Measurements from ENCODE around the gene CYB561D2.

Gene CYB561D2

GRCh38 chr3:50323614-50324199 is 27.0 kb upstream of the CYB561D2 start:
- no peak for DNase-seq (ENCODE audit: low read depth in 3 of 3)

DNA sequence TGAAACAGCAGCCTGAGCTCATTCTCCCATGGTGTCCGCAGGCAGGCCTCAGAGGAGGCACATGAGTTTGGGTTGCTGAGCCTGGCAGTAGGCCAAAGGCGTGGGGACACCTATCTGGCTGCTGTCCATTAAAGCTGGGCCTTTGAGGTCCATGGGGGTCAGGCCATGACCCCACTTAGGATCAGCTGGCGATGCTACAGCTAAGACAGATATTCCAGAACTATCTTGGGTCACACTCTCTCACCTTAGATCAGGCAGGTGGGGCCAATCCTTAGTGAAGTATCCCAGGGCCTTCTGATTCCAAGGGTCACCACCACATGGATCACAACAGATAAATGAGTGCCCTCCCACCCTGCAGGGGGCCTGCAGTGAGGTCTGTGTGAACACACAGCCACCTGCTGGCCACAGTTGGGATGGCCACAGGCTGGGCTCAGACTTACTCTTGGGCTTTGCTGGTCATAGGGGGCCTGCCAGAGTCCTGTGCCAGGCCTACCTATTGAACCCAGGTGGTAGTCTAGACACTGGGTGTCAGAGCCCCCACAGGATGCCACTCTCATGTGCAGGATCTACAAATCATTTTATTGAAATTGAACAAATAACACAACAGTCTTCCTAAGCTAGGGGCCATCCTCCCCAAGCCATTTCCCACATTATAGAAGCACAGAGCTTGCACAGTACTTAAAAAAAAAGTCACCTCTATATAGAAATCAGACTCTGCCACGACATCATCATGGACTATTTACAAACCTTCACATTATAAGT is 26.1 kb upstream of the CYB561D2 start:
- no peak for DNase-seq (ENCODE audit: low read depth in 3 of 3)

- DNase-seq (ENCODE audit: low read depth in 3 of 3), result no peak
These were observed 25.6 kb upstream of the CYB561D2 start for GRCh38 chr3:50325113-50325480.

- no peak for DNase-seq (ENCODE audit: low read depth in 3 of 3)
These were observed 25.0 kb upstream of the CYB561D2 start for GRCh38 chr3:50325497-50326181.

GRCh38 chr3:50326182-50326541 is 24.5 kb upstream of the CYB561D2 start:
- DNase-seq (ENCODE audit: low read depth in 3 of 3), result no peak

DNA sequence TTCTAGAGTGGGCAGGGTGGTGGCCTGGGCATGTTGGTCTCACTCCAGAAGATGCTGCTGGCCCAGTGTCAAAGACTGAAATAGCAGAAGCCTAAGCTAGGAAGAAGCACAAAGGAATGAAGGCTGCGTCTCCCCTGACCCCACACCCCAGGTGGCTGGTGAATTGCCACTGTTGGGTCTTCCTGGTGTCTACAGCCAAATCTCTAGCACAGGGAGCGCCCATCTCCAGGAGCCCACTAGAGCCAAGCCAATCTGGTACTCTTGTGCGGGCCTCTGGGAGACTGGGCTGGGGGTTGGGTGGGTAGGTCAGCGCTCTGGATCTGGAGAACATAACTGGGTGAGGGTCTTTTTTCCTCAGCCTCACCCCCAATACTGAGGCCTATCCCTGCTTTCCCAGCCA is 23.5 kb upstream of the CYB561D2 start:
- DNase-seq (ENCODE audit: low read depth in 3 of 3), result no peak

- DNase-seq (ENCODE audit: low read depth in 3 of 3), result peak; percentile 83 to 91 (median 87)
These were observed 22.5 kb upstream of the CYB561D2 start, which contains the start of gene TUSC2 for GRCh38 chr3:50327943-50328691. Gene TUSC2 (minus strand): TSS chr3:50328223. CDS start chr3:50328099, 124 bp downstream.

- DNase-seq (ENCODE audit: low read depth in 3 of 3), result no peak
These were observed 20.3 kb upstream of the CYB561D2 start for GRCh38 chr3:50330330-50330729.

- DNase-seq (ENCODE audit: low read depth in 3 of 3), result no peak
These were observed 19.2 kb upstream of the CYB561D2 start for GRCh38 chr3:50331364-50331907.

DNA sequence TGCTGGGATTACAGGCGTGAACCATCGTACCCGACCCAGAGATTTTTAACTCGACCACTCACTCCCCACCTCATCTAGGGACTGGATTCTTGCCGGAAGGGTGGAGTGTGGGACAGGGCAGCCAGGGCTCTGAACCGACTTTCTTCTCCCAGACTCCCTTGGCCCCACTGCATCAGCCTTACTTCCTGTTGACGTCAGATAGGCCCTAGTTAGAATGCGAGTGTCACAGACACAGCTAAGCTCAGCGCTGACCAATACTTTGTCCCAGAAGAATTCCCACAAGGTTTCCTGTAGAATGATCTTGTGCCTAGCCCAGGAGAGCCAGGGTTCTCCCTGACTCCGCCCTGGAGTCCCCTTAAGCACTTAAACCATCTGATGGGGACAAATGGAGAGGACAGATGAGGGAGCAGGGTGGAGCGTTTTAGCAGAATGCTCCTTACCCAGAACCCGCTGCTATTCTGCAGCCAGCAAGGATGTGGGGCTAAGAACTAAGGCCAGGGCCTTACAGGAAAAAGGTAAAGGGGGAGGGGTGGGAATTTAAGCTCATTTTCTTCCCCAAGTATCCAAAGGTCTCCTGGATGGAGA is 16.8 kb upstream of the CYB561D2 start:
- no peak for DNase-seq (ENCODE audit: low read depth in 3 of 3)

DNA sequence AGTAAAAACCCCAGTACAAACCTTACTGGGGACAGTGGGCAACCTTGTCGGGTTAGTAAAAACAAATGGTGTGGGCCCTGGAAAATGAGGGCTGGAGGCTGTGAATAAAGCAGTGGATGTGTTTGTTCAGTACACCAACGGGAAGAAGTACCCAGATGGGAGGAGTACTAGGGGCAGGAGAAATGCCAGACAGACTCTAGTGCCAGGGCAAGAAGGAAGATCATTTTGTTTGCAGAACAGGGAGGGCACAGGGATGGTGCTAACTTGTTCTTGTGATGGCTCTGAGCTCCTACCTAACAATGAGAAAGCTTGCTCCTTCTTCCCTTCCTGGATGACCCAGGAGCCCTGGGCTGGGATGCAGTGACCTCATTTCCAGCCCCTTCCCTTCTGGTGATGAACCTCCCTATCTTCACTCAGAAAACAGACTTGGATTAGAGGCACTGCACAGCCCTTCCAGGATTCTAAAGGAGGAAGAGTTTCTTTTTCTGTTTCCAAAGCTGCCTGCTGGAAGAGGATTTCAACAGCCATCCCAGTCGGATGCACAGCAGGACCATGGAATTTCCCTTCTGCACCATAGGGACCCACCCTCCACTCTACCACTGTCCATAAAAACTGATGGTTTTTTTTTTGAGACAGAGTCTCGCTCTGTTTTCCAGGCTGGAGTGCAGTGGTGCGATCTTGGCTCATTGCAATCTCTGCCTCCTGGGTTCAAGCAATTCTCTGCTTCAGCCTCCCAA is 16.2 kb upstream of the CYB561D2 start:
- DNase-seq (ENCODE audit: low read depth in 3 of 3), result no peak

DNA sequence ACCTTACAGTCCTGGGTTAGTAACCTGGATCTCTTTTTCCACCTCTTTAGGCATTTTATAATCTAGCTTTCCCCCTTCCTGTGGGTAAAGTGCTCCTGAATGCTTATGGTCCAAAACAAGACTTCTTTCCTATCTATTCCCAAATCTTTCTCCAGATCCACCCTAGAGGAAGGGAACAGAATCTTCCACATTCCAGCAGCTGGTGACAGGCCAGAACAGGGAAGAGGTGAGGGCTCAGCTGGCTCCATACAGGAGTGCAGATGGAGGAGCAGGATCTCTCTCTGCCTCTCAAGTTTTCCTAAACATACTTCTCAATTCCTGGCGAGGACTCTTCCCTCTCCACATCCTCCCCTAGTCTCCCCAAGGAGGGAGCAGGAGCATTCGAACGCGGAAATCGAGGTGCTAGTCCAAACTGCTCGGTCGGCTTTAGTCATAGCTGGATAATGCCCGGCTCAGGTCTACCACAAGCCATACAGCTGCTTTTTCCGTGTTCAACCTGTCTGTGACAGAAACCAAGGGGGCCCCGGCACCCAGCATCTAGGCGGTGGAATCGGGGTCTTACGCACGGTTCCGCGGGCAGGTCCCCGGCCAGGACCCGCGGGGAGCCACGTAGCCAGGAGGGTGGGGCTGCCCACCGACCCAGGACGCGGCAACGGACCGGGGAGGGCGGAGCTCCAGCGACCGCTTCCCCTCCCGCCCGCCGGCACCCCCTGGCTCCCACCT is 14.0 kb upstream of the CYB561D2 start:
- DNase-seq (ENCODE audit: low read depth in 3 of 3), result peak in 1 of 3 experiments; percentile 40

GRCh38 chr3:50337175-50337861 is 13.3 kb upstream of the CYB561D2 start:
- peak; percentile 88 to 90 (median 89) for DNase-seq (ENCODE audit: low read depth in 3 of 3)

DNA sequence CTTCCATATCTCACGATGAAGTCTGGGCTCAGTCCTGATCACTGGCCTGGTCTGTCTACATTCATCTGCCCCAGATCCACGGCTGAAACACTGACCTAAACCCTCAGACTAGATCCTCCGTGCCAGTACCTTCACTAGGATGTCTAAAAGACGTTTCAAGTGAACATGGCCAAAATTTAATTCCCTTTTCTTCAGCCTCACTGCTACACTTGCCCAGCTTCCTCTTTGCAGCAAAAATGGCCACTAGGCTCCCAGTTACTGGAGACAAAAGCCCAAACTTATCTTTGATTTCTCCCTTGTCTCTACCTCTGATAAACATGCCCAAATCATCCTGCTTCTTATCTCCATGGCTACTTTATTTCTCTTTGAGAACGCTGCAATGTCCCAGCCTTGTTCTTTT is 11.7 kb upstream of the CYB561D2 start:
- no peak for DNase-seq (ENCODE audit: low read depth in 3 of 3)

DNA sequence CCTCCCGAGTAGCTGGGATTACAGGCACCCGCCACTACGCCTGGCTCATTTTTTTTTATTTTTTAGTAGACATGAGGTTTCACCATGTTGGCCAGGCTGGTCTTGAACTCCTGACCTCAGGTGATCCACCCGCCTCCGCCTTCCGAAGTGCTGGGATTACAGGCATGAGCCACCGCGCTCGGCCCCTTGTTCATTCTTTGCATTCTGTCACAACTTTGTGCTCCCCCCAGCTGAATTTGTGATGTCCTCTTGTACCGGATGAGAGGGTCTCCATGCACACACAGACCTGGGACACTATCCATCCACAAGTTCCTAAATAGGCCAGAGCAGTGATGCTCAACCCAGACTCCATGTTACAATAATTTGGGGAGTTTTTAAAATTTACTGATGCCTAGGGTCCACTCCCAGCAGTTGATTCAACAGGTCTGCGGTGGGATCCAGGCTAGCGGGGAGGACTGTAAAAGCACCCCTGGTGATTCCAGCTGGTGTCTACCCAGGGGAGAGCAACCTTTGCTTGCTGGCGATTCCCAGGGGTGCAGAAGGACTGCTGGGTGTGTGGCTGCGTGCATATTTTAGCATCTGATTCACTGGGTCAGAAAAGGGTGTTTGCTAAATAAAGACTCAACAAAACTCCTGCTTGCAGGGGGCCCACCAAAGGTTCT is 11.0 kb upstream of the CYB561D2 start:
- DNase-seq (ENCODE audit: low read depth in 3 of 3), result no peak

GRCh38 chr3:50340147-50340447 is 10.6 kb upstream of the CYB561D2 start:
- no peak for DNase-seq (ENCODE audit: low read depth in 3 of 3)

DNA sequence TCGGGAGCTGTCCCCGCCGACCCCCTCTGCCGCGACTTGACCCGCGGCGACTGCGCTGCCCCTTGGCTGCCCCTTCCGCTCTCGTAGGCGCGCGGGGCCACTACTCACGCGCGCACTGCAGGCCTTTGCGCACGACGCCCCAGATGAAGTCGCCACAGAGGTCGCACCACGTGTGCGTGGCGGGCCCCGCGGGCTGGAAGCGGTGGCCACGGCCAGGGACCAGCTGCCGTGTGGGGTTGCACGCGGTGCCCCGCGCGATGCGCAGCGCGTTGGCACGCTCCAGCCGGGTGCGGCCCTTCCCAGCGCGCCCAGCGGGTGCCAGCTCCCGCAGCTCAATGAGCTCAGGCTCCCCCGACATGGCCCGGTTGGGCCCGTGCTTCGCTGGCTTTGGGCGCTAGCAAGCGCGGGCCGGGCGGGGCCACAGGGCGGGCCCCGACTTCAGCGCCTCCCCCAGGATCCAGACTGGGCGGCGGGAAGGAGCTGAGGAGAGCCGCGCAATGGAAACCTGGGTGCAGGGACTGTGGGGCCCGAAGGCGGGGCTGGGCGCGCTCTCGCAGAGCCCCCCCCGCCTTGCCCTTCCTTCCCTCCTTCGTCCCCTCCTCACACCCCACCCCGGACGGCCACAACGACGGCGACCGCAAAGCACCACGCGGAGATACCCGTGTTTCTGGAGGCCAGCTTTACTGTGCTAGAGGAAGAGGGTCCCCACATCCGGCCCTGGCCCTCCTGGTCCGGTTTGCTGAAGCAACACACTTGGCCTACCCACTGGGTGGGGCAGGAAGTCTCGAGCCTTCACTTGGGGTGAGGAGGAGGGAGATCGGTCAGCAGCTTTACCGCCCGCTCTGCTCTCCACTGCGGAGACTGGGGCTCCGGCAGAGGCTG is 10.0 kb upstream of the CYB561D2 start, which contains the start of gene RASSF1:
TSS of gene RASSF1 (minus strand) at position 389 of the 882 bp plus-strand sequence. CDS start at position 358, 31 bp downstream.
- DNase-seq (ENCODE audit: low read depth in 3 of 3), result peak in 1 of 3 experiments; percentile 32

- no peak for DNase-seq (ENCODE audit: low read depth in 3 of 3)
These were observed 9.1 kb upstream of the CYB561D2 start for GRCh38 chr3:50341537-50341936.

All from stimulated activated CD4-positive, alpha-beta T cell treated with anti-CD3 and anti-CD28 coated beads, TNF-alpha, amount 100 ng/mL, for 4 hours (primary cell).